OCI-LY1 (cell line): ENCODE measurements around the gene STX8.

Source experiments
- H2AFZ ChIP-seq: fragments of 200-600 bp; sonication (generic), shearing (Covaris generic); 2 replicates; pipeline ENCODE4 v1.6.0; 2014; ENCODE audit warnings: antibody characterized with exemption, mild to moderate bottlenecking, low read length
- H3F3A ChIP-seq: fragments of 200-600 bp; sonication (generic), shearing (Covaris generic); 2 replicates; pipeline ENCODE4 v1.6.0; 2014; ENCODE audit warnings: mild to moderate bottlenecking, antibody characterized with exemption, low read length, moderate library complexity; ENCODE audit not compliant: insufficient read depth
- H3K27ac ChIP-seq: fragments of 200-600 bp; sonication (generic); 2 replicates; pipeline ENCODE4 v1.5.1; 2014; ENCODE audit warnings: low read length, mixed run types, mild to moderate bottlenecking, low read depth; ENCODE audit not compliant: poor library complexity, severe bottlenecking
- H3K27me3 ChIP-seq: fragments of 200-600 bp; sonication (generic); 2 replicates; pipeline ENCODE4 v1.6.0; 2014; ENCODE audit warnings: antibody characterized with exemption, mild to moderate bottlenecking, low read length, moderate library complexity; ENCODE audit not compliant: insufficient read depth
- H3K36me3 ChIP-seq: fragments of 200-600 bp; sonication (generic); 2 replicates; pipeline ENCODE4 v1.6.1; 2014; ENCODE audit warnings: mild to moderate bottlenecking, antibody characterized with exemption, low read length, moderate library complexity, mixed read lengths; ENCODE audit not compliant: insufficient read depth
- H3K4me1 ChIP-seq: fragments of 200-600 bp; sonication (generic); 2 replicates; pipeline ENCODE4 v1.5.1; 2014; ENCODE audit warnings: mild to moderate bottlenecking, low read length, moderate library complexity; ENCODE audit not compliant: insufficient read depth, severe bottlenecking
- H3K4me2 ChIP-seq: fragments of 200-600 bp; sonication (generic), shearing (Covaris generic); 2 replicates; pipeline ENCODE4 v1.6.1; 2014; ENCODE audit warnings: low read length
- H3K4me3 ChIP-seq: fragments of 200-600 bp; sonication (generic); 2 replicates; pipeline ENCODE4 v1.5.1; 2014; ENCODE audit warnings: low read length, low read depth, mild to moderate bottlenecking, mixed read lengths; ENCODE audit not compliant: poor library complexity, severe bottlenecking
- H3K79me2 ChIP-seq: fragments of 200-600 bp; shearing (Covaris generic); 2 replicates; pipeline ENCODE4 v1.6.1; 2016; ENCODE audit warnings: mixed run types, low read length, mixed read lengths; ENCODE audit not compliant: insufficient read depth
- H3K9ac ChIP-seq: fragments of 200-600 bp; sonication (generic), shearing (Covaris generic); 2 replicates; pipeline ENCODE4 v1.6.1; 2014; ENCODE audit warnings: mild to moderate bottlenecking, low read length, mixed read lengths
- H3K9me2 ChIP-seq: fragments of 200-600 bp; sonication (generic), shearing (Covaris generic); 2 replicates; pipeline ENCODE4 v1.6.1; 2014; ENCODE audit warnings: low read depth, mild to moderate bottlenecking, low read length, mixed read lengths
- H3K9me3 ChIP-seq: fragments of 200-600 bp; shearing (Covaris generic); 2 replicates; pipeline ENCODE4 v1.6.1; 2014; ENCODE audit warnings: low read length, mixed read lengths
- H4K20me1 ChIP-seq: fragments of 200-600 bp; sonication (generic), shearing (Covaris generic); 2 replicates; pipeline ENCODE4 v1.6.0; 2016; ENCODE audit warnings: mild to moderate bottlenecking, low read length; ENCODE audit not compliant: insufficient read depth
- CTCF ChIP-seq: fragments of 200-600 bp; sonication (generic), shearing (Covaris generic); IDR thresholded peaks from 2 replicates; pipeline ENCODE4 v1.5.1; 2017; ENCODE audit warnings: mild to moderate bottlenecking, antibody characterized with exemption, low read length, moderate library complexity, mixed read lengths
- EZH2 ChIP-seq: fragments of 200-600 bp; sonication (generic), shearing (Covaris generic); IDR thresholded peaks from 2 replicates; pipeline ENCODE4 v1.8.0; 2017; ENCODE audit warnings: borderline replicate concordance, mixed run types, mild to moderate bottlenecking, antibody characterized with exemption, low read length, moderate library complexity, mixed read lengths

Gene STX8

GRCh38 chr17:9513266-9513665 lies 62.4 kb downstream of the STX8 start:
- Histone ChIP-seq H3K27me3 (no peaks in the 10 kb centered on the region), H3K79me2 (no peaks in the 10 kb centered on the region), H3K4me2 (no peak overlapping the region), H3F3A (no peaks in the 10 kb centered on the region), H2AFZ (no peak overlapping the region), H3K4me3 (no peak overlapping the region), H3K9me3 (no peaks in the 10 kb centered on the region; the same call in 1 of the 2 replicates), H4K20me1 (no peaks in the 10 kb centered on the region), H3K4me1 (no peaks in the 10 kb centered on the region), H3K27ac (no peak overlapping the region), H3K9me2 (no peaks in the 10 kb centered on the region), H3K36me3 (no peaks in the 10 kb centered on the region), H3K9ac (no peak overlapping the region)
- TF ChIP-seq CTCF = no peak
- no peak for TF ChIP-seq EZH2

- Histone ChIP-seq H3K4me2 (no peak overlapping the region), H3K79me2 (no peaks in the 10 kb centered on the region), H3K9ac (no peak overlapping the region), H3K4me3 (no peak overlapping the region), H2AFZ (no peak overlapping the region), H3F3A (no peaks in the 10 kb centered on the region), H3K36me3 (no peaks in the 10 kb centered on the region), H4K20me1 (no peaks in the 10 kb centered on the region), H3K9me3 (peaks cover 2% of the 10 kb centered on the region; the same call in 1 of the 2 replicates), H3K4me1 (no peaks in the 10 kb centered on the region), H3K27ac (no peak overlapping the region), H3K9me2 (no peaks in the 10 kb centered on the region), H3K27me3 (no peaks in the 10 kb centered on the region)
- TF ChIP-seq CTCF = no peak
These were observed 63.1 kb downstream of the STX8 start for GRCh38 chr17:9512323-9513168.

GRCh38 chr17:9509236-9509816 lies 66.3 kb downstream of the STX8 start:
- H3K27me3 ChIP-seq = no peaks in the 10 kb centered on the region
- no peak overlapping the region for H3K4me2 ChIP-seq
- no peak overlapping the region for H3K9ac ChIP-seq
- H3K9me2 ChIP-seq = no peaks in the 10 kb centered on the region
- H3K4me1 ChIP-seq = no peaks in the 10 kb centered on the region
- H3F3A ChIP-seq = no peaks in the 10 kb centered on the region
- H3K4me3 ChIP-seq = no peak overlapping the region
- H3K79me2 ChIP-seq = no peaks in the 10 kb centered on the region
- H3K27ac ChIP-seq = no peak overlapping the region
- no peaks in the 10 kb centered on the region for H4K20me1 ChIP-seq
- TF ChIP-seq EZH2 (no peak), CTCF (no peak)
- H3K9me3 ChIP-seq = peaks cover 2% of the 10 kb centered on the region; the same call in 1 of the 2 replicates
- H3K36me3 ChIP-seq = no peaks in the 10 kb centered on the region
- no peak overlapping the region for H2AFZ ChIP-seq
